IMR-90 (cell line): Measurements from ENCODE around the gene STK17B. TPM values are rescaled to one million over a fixed set of nuclear protein-coding genes. Genes with fewer than 3 reads are reported as not detected.

Source experiments
- ATAC-seq: fragments of 200-7000 bp; cut with Tn5 transposase; 2 replicates; pipeline ENCODE4 v1.9.1; 2020; ENCODE audit warnings: low read depth, mild to moderate bottlenecking, moderate library complexity
- BruUV-seq: library from RNA; stranded (reverse); fragments of 400-500 nt; replicated peaks from 2 replicates; lab custom pipeline; 2021; lab: Mats Ljungman, UMichigan
- CTCF ChIA-PET: fragments of 300-600 bp; formaldehyde crosslinking; extraction: SDS; loops from one replicate; lab custom pipeline; 2021; ENCODE audit warnings: antibody characterized with exemption; lab: Yijun Ruan, JAX
- POLR2A ChIA-PET: fragments of 300-600 bp; sonication (Branson Sonifier 250); formaldehyde crosslinking; loops from one replicate; lab custom pipeline; 2022; ENCODE audit warnings: antibody characterized with exemption; ENCODE audit not compliant: unreplicated experiment; lab: Charles Lee
- DNase-seq: peaks from one replicate; pipeline ENCODE4 v3.0.0; 2013
- H2AFZ ChIP-seq: replicated peaks from 2 replicates; pipeline ENCODE3; 2013; ENCODE audit warnings: low read length, mild to moderate bottlenecking; ENCODE audit not compliant: poor library complexity
- H2AK5ac ChIP-seq: 2 replicates; pipeline ENCODE4 v1.6.1; 2013; ENCODE audit warnings: low read depth, low read length, inconsistent platforms
- H2AK9ac ChIP-seq: replicated peaks from 2 replicates; pipeline ENCODE3; 2013; ENCODE audit warnings: mild to moderate bottlenecking, low read depth, low read length, moderate library complexity; ENCODE audit not compliant: poor library complexity
- H2BK120ac ChIP-seq: 2 replicates; pipeline ENCODE4 v1.6.1; 2013; ENCODE audit warnings: low read depth, low read length, inconsistent platforms
- H2BK15ac ChIP-seq: 3 replicates; pipeline ENCODE4 v1.6.1; 2013; ENCODE audit warnings: low read depth, low read length, inconsistent platforms
- H2BK20ac ChIP-seq: 2 replicates; pipeline ENCODE4 v1.6.1; 2013; ENCODE audit warnings: low read depth, mild to moderate bottlenecking, inconsistent platforms, low read length, moderate library complexity
- H2BK5ac ChIP-seq: 2 replicates; pipeline ENCODE4 v1.6.1; 2013; ENCODE audit warnings: mild to moderate bottlenecking, low read depth, low read length, inconsistent platforms; ENCODE audit not compliant: poor library complexity, severe bottlenecking
- H3K14ac ChIP-seq: replicated peaks from 2 replicates; pipeline ENCODE4 v1.6.1; 2013; ENCODE audit warnings: low read depth, low read length, inconsistent platforms
- H3K18ac ChIP-seq: 2 replicates; pipeline ENCODE4 v1.6.1; 2013; ENCODE audit warnings: low read depth, low read length, control low read depth
- H3K23ac ChIP-seq: 2 replicates; pipeline ENCODE4 v1.6.1; 2013; ENCODE audit warnings: low read depth, low read length, inconsistent platforms
- H3K27ac ChIP-seq: 2 replicates; pipeline ENCODE4 v1.5.1; 2013; ENCODE audit warnings: mild to moderate bottlenecking, control low read depth, low read length; ENCODE audit not compliant: insufficient read depth
- H3K27me3 ChIP-seq: 2 replicates; pipeline ENCODE4 v1.6.1; 2013; ENCODE audit warnings: low read length; ENCODE audit not compliant: control insufficient read depth, insufficient read depth
- H3K36me3 ChIP-seq: 2 replicates; pipeline ENCODE4 v1.6.1; 2013; ENCODE audit warnings: low read length, mixed read lengths; ENCODE audit not compliant: control insufficient read depth, insufficient read depth
- H3K4ac ChIP-seq: 2 replicates; pipeline ENCODE4 v1.6.1; 2013; ENCODE audit warnings: low read depth, low read length, inconsistent platforms
- H3K4me1 ChIP-seq: 2 replicates; pipeline ENCODE4 v1.6.1; 2013; ENCODE audit warnings: low read length, mixed read lengths; ENCODE audit not compliant: control insufficient read depth, insufficient read depth
- H3K4me2 ChIP-seq: 2 replicates; pipeline ENCODE4 v1.6.1; 2013; ENCODE audit warnings: low read depth, mild to moderate bottlenecking, control low read depth, low read length, moderate library complexity
- H3K4me3 ChIP-seq: 2 replicates; pipeline ENCODE4 v1.5.1; 2013; ENCODE audit warnings: low read depth, mild to moderate bottlenecking, control low read depth, low read length, moderate library complexity; ENCODE audit not compliant: insufficient read depth
- H3K56ac ChIP-seq: 2 replicates; pipeline ENCODE4 v1.6.1; 2013; ENCODE audit warnings: low read length, inconsistent platforms; ENCODE audit not compliant: insufficient read depth; ENCODE audit errors: extremely low read depth
- H3K79me1 ChIP-seq, 2 experiments: 2 replicates each; pipeline ENCODE4 v1.6.1; 2013; ENCODE audit warnings: low read length in 2 of 2, inconsistent platforms in 1 of 2, low read depth in 1 of 2
- H3K9ac ChIP-seq: 2 replicates; pipeline ENCODE4 v1.6.1; 2013; ENCODE audit warnings: low read depth, low read length, control low read depth
- H3K9me1 ChIP-seq: 2 replicates; pipeline ENCODE4 v1.6.1; 2013; ENCODE audit warnings: low read length, inconsistent platforms; ENCODE audit not compliant: insufficient read depth
- H3K9me3 ChIP-seq: 2 replicates; pipeline ENCODE4 v1.6.1; 2013; ENCODE audit warnings: low read length; ENCODE audit not compliant: control insufficient read depth, insufficient read depth
- H4K20me1 ChIP-seq: 2 replicates; pipeline ENCODE4 v1.6.1; 2013; ENCODE audit warnings: low read length, inconsistent platforms; ENCODE audit not compliant: insufficient read depth
- H4K5ac ChIP-seq: 2 replicates; pipeline ENCODE4 v1.6.1; 2013; ENCODE audit warnings: mild to moderate bottlenecking, low read depth, low read length, control low read depth
- H4K8ac ChIP-seq, 2 experiments: 2 replicates each; pipeline ENCODE4 v1.6.1; 2013; ENCODE audit warnings: low read depth in 2 of 2, low read length in 2 of 2, control low read depth in 1 of 2, inconsistent platforms in 1 of 2
- H4K91ac ChIP-seq: 2 replicates; pipeline ENCODE4 v1.6.1; 2013; ENCODE audit warnings: low read depth, low read length, inconsistent platforms; ENCODE audit not compliant: insufficient read depth
- BHLHE40 ChIP-seq: fragments of 150-350 bp; IDR thresholded peaks from 2 replicates; pipeline ENCODE4 v1.6.1; 2016; ENCODE audit warnings: mild to moderate bottlenecking, low read depth, low read length
- CEBPB ChIP-seq: IDR thresholded peaks from 2 replicates; pipeline ENCODE4 v1.6.1; 2012; ENCODE audit warnings: low read depth, low read length, improper control_type of control experiment
- CHD1 ChIP-seq: IDR thresholded peaks from 2 replicates; pipeline ENCODE4 v1.6.1; 2012; ENCODE audit warnings: low read depth, low read length, improper control_type of control experiment
- FOS ChIP-seq: fragments of 150-350 bp; IDR thresholded peaks from 2 replicates; pipeline ENCODE4 v1.6.1; 2016; ENCODE audit warnings: low read depth, low read length
- MAFK ChIP-seq: IDR thresholded peaks from 2 replicates; pipeline ENCODE4 v1.6.1; 2012; ENCODE audit warnings: low read depth, low read length, improper control_type of control experiment
- MAZ ChIP-seq: IDR thresholded peaks from 2 replicates; pipeline ENCODE4 v1.6.1; 2012; ENCODE audit warnings: low read depth, mild to moderate bottlenecking, low read length, improper control_type of control experiment, moderate library complexity, borderline replicate concordance
- MXI1 ChIP-seq: IDR thresholded peaks from 2 replicates; pipeline ENCODE4 v1.6.1; 2012; ENCODE audit warnings: low read depth, mild to moderate bottlenecking, low read length, moderate library complexity, borderline replicate concordance
- NFE2L2 ChIP-seq: fragments of 150-350 bp; IDR thresholded peaks from 2 replicates; pipeline ENCODE4 v1.6.1; 2016; ENCODE audit warnings: low read depth, mild to moderate bottlenecking, low read length
- POLR2A ChIP-seq: IDR thresholded peaks from 2 replicates; pipeline ENCODE4 v1.6.1; 2012; ENCODE audit warnings: mild to moderate bottlenecking, low read depth, low read length
- RAD21 ChIP-seq: IDR thresholded peaks from 2 replicates; pipeline ENCODE4 v1.6.1; 2012; ENCODE audit warnings: low read length, improper control_type of control experiment
- RCOR1 ChIP-seq: IDR thresholded peaks from 2 replicates; pipeline ENCODE4 v1.6.1; 2012; ENCODE audit warnings: mild to moderate bottlenecking, low read length, improper control_type of control experiment; ENCODE audit not compliant: insufficient replicate concordance
- RFX5 ChIP-seq: IDR thresholded peaks from 2 replicates; pipeline ENCODE4 v1.8.0; 2012; ENCODE audit warnings: low read depth, mild to moderate bottlenecking, low read length, moderate library complexity
- SMC3 ChIP-seq: fragments of 150-350 bp; IDR thresholded peaks from 2 replicates; pipeline ENCODE4 v1.6.1; 2016; ENCODE audit warnings: low read depth, mild to moderate bottlenecking, antibody characterized with exemption, low read length, moderate library complexity
- WGBS, 2 experiments: methylation state at CpG; one replicate each; pipeline versions ENCODE4 v1.1.5 to v1.1.7; 2013; ENCODE audit warnings: missing lambda C conversion rate in 2 of 2; ENCODE audit not compliant: insufficient read length in 1 of 2; ENCODE audit errors: extremely low coverage in 2 of 2; 5-methylcytosine and 5-hydroxymethylcytosine counted together
- dilution Hi-C: fragments of 300-500 bp; cut with HindIII; formaldehyde crosslinking; loops from one replicate; pipeline ENCODE4 v1.14.3; 2018; ENCODE audit warnings: low sequenced_read_pairs; ENCODE audit not compliant: unreplicated experiment
- in situ Hi-C: fragments of 300-500 bp; cut with MboI; formaldehyde crosslinking; loops from 3 replicates; pipeline ENCODE4 v1.14.3; 2019; ENCODE audit warnings: low sequenced_read_pairs, inconsistent platforms, mixed read lengths
- intact Hi-C: fragments of 100-400 bp; cut with micrococcal nuclease; formaldehyde crosslinking; loops from 2 replicates; pipeline ENCODE4 v1.10.0; 2022
- polyA plus RNA-seq, 3 experiments: library from polyadenylated mRNA; depleted of rRNA; stranded (reverse); fragments of >200 nt; gene quantifications; 2 replicates each; pipeline ENCODE4 v1.2.3, GENCODE V29; 2012; ENCODE audit warnings: low replicate concordance in 1 of 3
- total RNA-seq: library from RNA; depleted of rRNA; stranded (reverse); fragments of >200 nt; gene quantifications from 2 replicates; pipeline ENCODE4 v1.2.3, GENCODE V29; 2012
- TF ChIP-seq, protein P1 (sequence below): fragments of 150-350 bp; IDR thresholded peaks from 2 replicates; pipeline ENCODE4 v1.6.1; 2016; ENCODE audit warnings: low read depth, mild to moderate bottlenecking, low read length, moderate library complexity, borderline replicate concordance
- TF ChIP-seq, protein P2 (sequence below): conservative IDR thresholded peaks from 2 replicates; pipeline ENCODE4 v1.5.1; 2012; ENCODE audit warnings: mild to moderate bottlenecking, low read depth, low read length, improper control_type of control experiment
- TF ChIP-seq, protein P3 (sequence below): fragments of 150-350 bp; IDR thresholded peaks from 2 replicates; pipeline ENCODE4 v1.6.1; 2017; ENCODE audit warnings: mild to moderate bottlenecking, antibody characterized with exemption, low read length, low read depth

The STK17B gene
- total and polyA plus RNA-seq, 2 of the 4 experiments (the other 2 are of a cell fraction) = 7.5 to 48.9 TPM

DNA sequence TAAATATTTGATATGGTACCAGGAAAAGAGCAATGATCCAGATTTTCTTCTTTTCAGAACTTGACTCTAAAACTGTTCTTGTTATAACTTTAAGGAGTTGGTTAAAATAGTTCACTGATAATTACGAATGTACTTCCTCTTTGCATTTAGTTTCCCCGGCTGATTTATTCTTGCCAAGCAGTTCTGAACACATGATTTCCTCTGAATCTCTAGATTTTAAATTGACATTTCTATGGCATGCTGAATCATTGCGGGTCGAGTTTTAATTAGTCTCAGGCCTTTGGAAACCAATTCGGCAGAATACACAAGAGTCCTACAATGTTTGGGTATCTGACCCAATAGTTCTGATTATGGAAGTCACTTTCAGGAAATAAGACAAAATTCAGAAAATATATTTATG lies 65.4 kb downstream of the STK17B start:
- Histone ChIP-seq H3K79me1 (no peaks in the 10 kb centered on the region), H3K9me1 (peaks cover 4% of the 10 kb centered on the region; the same call in 1 of the 2 replicates), H2AK5ac (no peak overlapping the region), H3K4me3 (no peak overlapping the region), H3K4me1 (peaks cover 3% of the 10 kb centered on the region; the same call in 1 of the 2 replicates), H2AFZ (no peak overlapping the region), H2AK9ac (no peak overlapping the region), H3K27me3 (no peaks in the 10 kb centered on the region), H4K91ac (no peak overlapping the region), H3K9me3 (no peaks in the 10 kb centered on the region), H2BK15ac (no peak overlapping the region), H3K14ac (no peak overlapping the region), H4K5ac (no peak overlapping the region), H4K20me1 (no peaks in the 10 kb centered on the region), H2BK20ac (no peak overlapping the region), H3K9ac (no peak overlapping the region), H3K27ac (no peak overlapping the region), H3K4me2 (no peak overlapping the region), H3K4ac (no peak overlapping the region), H4K8ac (no peak overlapping the region), H2BK5ac (no peak overlapping the region), H3K56ac (no peak overlapping the region), H2BK120ac (no peak overlapping the region), H3K18ac (no peak overlapping the region), H3K23ac (no peak overlapping the region), H3K36me3 (no peaks in the 10 kb centered on the region)
- dilution Hi-C loops = no loop called here
- BruUV-seq = no TSS peak
- WGBS, 2 experiments = 100% methylated on average over 1 of the region's 5 CpGs; no CpG with 5 or more reads in 1 of the 2 experiments
- ChIA-PET POLR2A (no interaction called here), CTCF (interaction anchor here (0.6 kb wide), 1 partner anchor 27 kb away, joined by 6 read pairs; no protein-coding TSS in a partner anchor)
- DNase-seq = no peak
- intact Hi-C loops = no loop called here
- no peak for ATAC-seq
- TF ChIP-seq RCOR1 (no peak), MAFK (no peak), MAZ (no peak), CHD1 (no peak), POLR2A (no peak), RAD21 (no peak), RFX5 (no peak), SMC3 (no peak), NFE2L2 (no peak), MXI1 (no peak), CEBPB (no peak), FOS (no peak), BHLHE40 (no peak)
- TF ChIP-seq, protein P1, sequence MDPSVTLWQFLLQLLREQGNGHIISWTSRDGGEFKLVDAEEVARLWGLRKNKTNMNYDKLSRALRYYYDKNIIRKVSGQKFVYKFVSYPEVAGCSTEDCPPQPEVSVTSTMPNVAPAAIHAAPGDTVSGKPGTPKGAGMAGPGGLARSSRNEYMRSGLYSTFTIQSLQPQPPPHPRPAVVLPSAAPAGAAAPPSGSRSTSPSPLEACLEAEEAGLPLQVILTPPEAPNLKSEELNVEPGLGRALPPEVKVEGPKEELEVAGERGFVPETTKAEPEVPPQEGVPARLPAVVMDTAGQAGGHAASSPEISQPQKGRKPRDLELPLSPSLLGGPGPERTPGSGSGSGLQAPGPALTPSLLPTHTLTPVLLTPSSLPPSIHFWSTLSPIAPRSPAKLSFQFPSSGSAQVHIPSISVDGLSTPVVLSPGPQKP = no peak
- TF ChIP-seq, protein P2, sequence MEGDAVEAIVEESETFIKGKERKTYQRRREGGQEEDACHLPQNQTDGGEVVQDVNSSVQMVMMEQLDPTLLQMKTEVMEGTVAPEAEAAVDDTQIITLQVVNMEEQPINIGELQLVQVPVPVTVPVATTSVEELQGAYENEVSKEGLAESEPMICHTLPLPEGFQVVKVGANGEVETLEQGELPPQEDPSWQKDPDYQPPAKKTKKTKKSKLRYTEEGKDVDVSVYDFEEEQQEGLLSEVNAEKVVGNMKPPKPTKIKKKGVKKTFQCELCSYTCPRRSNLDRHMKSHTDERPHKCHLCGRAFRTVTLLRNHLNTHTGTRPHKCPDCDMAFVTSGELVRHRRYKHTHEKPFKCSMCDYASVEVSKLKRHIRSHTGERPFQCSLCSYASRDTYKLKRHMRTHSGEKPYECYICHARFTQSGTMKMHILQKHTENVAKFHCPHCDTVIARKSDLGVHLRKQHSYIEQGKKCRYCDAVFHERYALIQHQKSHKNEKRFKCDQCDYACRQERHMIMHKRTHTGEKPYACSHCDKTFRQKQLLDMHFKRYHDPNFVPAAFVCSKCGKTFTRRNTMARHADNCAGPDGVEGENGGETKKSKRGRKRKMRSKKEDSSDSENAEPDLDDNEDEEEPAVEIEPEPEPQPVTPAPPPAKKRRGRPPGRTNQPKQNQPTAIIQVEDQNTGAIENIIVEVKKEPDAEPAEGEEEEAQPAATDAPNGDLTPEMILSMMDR = no peak
- TF ChIP-seq, protein P3, sequence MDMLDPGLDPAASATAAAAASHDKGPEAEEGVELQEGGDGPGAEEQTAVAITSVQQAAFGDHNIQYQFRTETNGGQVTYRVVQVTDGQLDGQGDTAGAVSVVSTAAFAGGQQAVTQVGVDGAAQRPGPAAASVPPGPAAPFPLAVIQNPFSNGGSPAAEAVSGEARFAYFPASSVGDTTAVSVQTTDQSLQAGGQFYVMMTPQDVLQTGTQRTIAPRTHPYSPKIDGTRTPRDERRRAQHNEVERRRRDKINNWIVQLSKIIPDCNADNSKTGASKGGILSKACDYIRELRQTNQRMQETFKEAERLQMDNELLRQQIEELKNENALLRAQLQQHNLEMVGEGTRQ = no peak
- in situ Hi-C loops = no loop called here
